Glutamatergic neuron (in vitro differentiated cells): ENCODE results near the gene ORC4. TPM values are rescaled to one million over a fixed set of nuclear protein-coding genes. Genes with fewer than 3 reads are reported as not detected.
A peak's percentile ranks its signal among the peaks of the same experiment; 100 is the strongest.

Source experiments
- DNase-seq: peaks from one replicate; pipeline ENCODE4 v3.0.0; 2022
- H3K27ac Mint-ChIP-seq: one replicate; pipeline ENCODE4 v1.8.0; 2020; ENCODE audit warnings: mild to moderate bottlenecking, mixed read lengths, inconsistent platforms; ENCODE audit not compliant: unreplicated experiment
- H3K27me3 Mint-ChIP-seq: one replicate; pipeline ENCODE4 v1.8.0; 2020; ENCODE audit warnings: mild to moderate bottlenecking, moderate library complexity, mixed read lengths, inconsistent platforms; ENCODE audit not compliant: unreplicated experiment
- H3K36me3 Mint-ChIP-seq: one replicate; pipeline ENCODE4 v1.8.0; 2020; ENCODE audit warnings: mild to moderate bottlenecking, mixed read lengths, inconsistent platforms; ENCODE audit not compliant: unreplicated experiment
- H3K4me1 Mint-ChIP-seq: one replicate; pipeline ENCODE4 v1.8.0; 2020; ENCODE audit warnings: mild to moderate bottlenecking, low read depth, mixed read lengths, inconsistent platforms; ENCODE audit not compliant: unreplicated experiment
- H3K4me3 Mint-ChIP-seq: one replicate; pipeline ENCODE4 v1.8.0; 2020; ENCODE audit warnings: mild to moderate bottlenecking, mixed read lengths, inconsistent platforms; ENCODE audit not compliant: unreplicated experiment
- H3K9me3 Mint-ChIP-seq: one replicate; pipeline ENCODE4 v1.8.0; 2020; ENCODE audit warnings: mild to moderate bottlenecking, moderate library complexity, mixed read lengths, inconsistent platforms; ENCODE audit not compliant: unreplicated experiment
- total RNA-seq: library from RNA; stranded (reverse); fragmentation: NEBNext Ultra II Directional; extraction: Animal tissue kit (Norgen Biotek cat#: 25700); gene quantifications from one replicate; pipeline ENCODE4 v1.2.1, GENCODE V29; 2021; ENCODE audit not compliant: unreplicated experiment
- TF ChIP-seq, protein P1 (sequence below): fragments of 200-600 bp; sonication (generic); IDR thresholded peaks from one replicate; pipeline ENCODE4 v1.5.0; 2021; ENCODE audit not compliant: partially characterized antibody, unreplicated experiment

ORC4 gene
- total RNA-seq, 1 donor from 2014 or later, result 72.9 TPM

DNA sequence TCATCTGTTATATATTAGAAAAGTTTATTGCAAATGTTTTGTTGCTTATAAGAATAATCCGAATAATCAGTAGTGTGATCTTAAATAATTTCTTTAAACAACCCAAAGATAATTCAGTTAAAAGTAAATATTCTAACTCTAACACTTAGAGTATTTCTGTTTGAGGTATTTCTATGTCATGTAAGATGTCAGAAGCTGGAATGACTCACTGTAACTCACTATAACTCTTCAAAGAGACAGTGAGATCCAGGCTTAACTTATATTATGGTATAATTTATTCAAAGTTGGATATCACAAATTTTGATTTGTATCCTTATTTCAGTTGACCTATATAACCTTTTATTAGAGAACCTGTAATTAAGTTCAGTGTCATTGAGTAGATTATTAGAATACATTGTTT is 7.3 kb upstream of the ORC4 start:
- no peaks in the 10 kb centered on the region for H3K9me3 Mint-ChIP-seq
- H3K27ac Mint-ChIP-seq, result no peak overlapping the region
- no peak for DNase-seq
- peaks cover 10% of the 10 kb centered on the region for H3K4me1 Mint-ChIP-seq
- TF ChIP-seq, protein P1, sequence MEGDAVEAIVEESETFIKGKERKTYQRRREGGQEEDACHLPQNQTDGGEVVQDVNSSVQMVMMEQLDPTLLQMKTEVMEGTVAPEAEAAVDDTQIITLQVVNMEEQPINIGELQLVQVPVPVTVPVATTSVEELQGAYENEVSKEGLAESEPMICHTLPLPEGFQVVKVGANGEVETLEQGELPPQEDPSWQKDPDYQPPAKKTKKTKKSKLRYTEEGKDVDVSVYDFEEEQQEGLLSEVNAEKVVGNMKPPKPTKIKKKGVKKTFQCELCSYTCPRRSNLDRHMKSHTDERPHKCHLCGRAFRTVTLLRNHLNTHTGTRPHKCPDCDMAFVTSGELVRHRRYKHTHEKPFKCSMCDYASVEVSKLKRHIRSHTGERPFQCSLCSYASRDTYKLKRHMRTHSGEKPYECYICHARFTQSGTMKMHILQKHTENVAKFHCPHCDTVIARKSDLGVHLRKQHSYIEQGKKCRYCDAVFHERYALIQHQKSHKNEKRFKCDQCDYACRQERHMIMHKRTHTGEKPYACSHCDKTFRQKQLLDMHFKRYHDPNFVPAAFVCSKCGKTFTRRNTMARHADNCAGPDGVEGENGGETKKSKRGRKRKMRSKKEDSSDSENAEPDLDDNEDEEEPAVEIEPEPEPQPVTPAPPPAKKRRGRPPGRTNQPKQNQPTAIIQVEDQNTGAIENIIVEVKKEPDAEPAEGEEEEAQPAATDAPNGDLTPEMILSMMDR, result no peak
- no peaks in the 10 kb centered on the region for H3K36me3 Mint-ChIP-seq
- H3K27me3 Mint-ChIP-seq, result no peaks in the 10 kb centered on the region
- H3K4me3 Mint-ChIP-seq, result no peak overlapping the region

DNA sequence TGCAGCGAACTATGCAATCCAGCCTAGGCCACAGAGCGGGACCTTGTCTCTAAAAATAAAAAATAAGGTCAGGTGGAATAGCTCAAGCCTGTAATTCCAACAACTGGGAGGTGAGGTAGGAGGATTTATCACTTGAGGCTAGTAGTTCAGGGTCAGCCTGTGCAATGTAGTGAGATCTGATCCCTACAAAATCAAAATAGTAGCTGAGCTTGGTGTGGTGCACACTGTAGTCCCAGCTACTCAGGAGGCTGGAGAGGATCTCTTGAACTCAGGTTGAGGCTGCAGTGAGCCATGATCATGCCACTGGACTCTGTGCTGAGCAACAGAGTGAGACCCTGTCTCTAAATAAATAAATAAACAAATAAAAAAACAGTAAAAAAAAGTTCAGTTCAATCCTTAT is 6.0 kb upstream of the ORC4 start:
- Mint-ChIP-seq H3K27me3 (peaks cover 3% of the 10 kb centered on the region), H3K36me3 (no peaks in the 10 kb centered on the region), H3K4me3 (no peak overlapping the region), H3K27ac (no peak overlapping the region), H3K4me1 (peaks cover 10% of the 10 kb centered on the region), H3K9me3 (peaks cover 4% of the 10 kb centered on the region)
- TF ChIP-seq, protein P1, result no peak
- no peak for DNase-seq

DNA sequence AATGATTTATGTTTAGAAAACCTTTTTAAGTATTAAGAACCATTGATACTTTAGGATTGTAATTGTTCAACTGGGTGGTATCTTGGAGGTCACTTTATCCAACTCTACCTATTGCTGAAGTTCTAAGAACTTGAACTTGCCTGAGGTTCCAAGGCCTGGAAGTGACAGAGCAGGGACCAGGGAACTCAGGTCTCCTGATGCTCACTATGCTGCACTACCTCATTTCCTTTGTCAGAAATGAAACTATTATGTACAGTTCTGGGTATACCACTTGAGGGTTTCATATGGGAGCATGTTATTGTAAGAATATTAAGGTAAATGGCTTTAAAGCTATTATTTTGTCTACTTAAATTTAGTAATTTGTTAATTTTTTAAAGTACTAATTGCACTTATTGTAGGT is 3.3 kb upstream of the ORC4 start:
- TF ChIP-seq, protein P1, result no peak
- Mint-ChIP-seq H3K27ac (no peak overlapping the region), H3K4me1 (peaks cover 11% of the 10 kb centered on the region), H3K36me3 (no peaks in the 10 kb centered on the region), H3K27me3 (peaks cover 11% of the 10 kb centered on the region), H3K9me3 (peaks cover 10% of the 10 kb centered on the region), H3K4me3 (peak overlapping the region; percentile 81)
- DNase-seq, result no peak

DNA sequence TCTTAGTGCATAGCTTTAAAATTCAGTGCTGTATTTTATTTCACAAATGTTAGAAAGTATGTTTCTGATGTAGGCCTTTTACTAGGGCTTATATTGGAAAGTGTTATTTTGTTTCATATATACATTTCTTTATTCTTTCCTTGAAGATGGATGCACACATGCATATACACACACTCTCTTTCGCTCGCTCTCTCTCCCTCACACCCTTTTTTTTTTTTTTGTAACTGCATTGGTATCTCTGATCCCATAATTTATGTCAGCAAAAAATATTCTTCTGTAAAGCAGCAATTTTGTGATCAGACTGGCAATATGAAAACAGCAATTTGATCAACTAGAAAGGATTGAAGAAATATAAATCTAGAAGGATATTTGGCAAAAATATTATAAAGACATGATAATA is 2.3 kb upstream of the ORC4 start:
- H3K27ac Mint-ChIP-seq, result no peak overlapping the region
- no peak for DNase-seq
- H3K9me3 Mint-ChIP-seq, result peaks cover 10% of the 10 kb centered on the region
- TF ChIP-seq, protein P1, result no peak
- peak overlapping the region; percentile 100 for H3K4me3 Mint-ChIP-seq
- H3K4me1 Mint-ChIP-seq, result peaks cover 15% of the 10 kb centered on the region
- H3K27me3 Mint-ChIP-seq, result peaks cover 11% of the 10 kb centered on the region
- H3K36me3 Mint-ChIP-seq, result no peaks in the 10 kb centered on the region

DNA sequence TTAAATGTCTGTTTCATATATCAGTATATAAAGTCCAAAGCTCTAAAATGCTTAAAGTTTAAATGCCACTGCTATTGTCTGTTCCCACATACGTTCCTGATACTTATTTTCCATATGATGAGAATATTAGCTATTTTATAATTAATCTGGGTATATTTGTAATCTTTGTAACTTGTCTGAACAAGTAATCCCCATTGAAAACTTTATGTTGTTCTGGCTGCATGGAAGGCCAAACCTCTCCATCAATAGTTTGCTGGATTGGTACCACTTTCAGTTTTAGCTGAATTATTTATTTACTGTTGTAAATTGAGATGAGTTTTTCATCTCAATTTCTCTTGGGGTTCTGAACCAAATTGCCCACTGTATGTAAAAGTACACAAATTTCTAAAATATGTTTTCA is 1.8 kb upstream of the ORC4 start:
- DNase-seq, result no peak

More for the DNA sequence above, 1.8 kb upstream of the ORC4 start:
- peaks cover 11% of the 10 kb centered on the region for H3K27me3 Mint-ChIP-seq
- H3K27ac Mint-ChIP-seq, result peak overlapping the region; percentile 99
- peaks cover 10% of the 10 kb centered on the region for H3K9me3 Mint-ChIP-seq
- H3K4me3 Mint-ChIP-seq, result peak overlapping the region; percentile 100
- TF ChIP-seq, protein P1, result no peak
- peaks cover 17% of the 10 kb centered on the region for H3K4me1 Mint-ChIP-seq
- H3K36me3 Mint-ChIP-seq, result no peaks in the 10 kb centered on the region
